Mesenchymal stem cell (in vitro differentiated cells and primary cell): Measurements from ENCODE around the gene SPTLC1.

Experiments
- DNase-seq: peaks from one replicate; pipeline ENCODE4 v3.0.0-alpha.2; 2013
- H2AFZ ChIP-seq: one replicate; pipeline ENCODE4 v1.6.1; 2013; ENCODE audit warnings: low read depth, mild to moderate bottlenecking, control low read depth, inconsistent platforms, low read length, moderate library complexity
- H2AK5ac ChIP-seq: 2 replicates; pipeline ENCODE4 v1.6.1; 2013; ENCODE audit warnings: low read length, moderate library complexity, mild to moderate bottlenecking, inconsistent platforms; ENCODE audit not compliant: severe bottlenecking
- H2BK120ac ChIP-seq: one replicate; pipeline ENCODE4 v1.6.1; 2013; ENCODE audit warnings: low read depth, mild to moderate bottlenecking, inconsistent platforms, low read length, moderate library complexity
- H2BK12ac ChIP-seq, 2 experiments: one replicate each; pipeline ENCODE4 v1.6.1; 2013; ENCODE audit warnings: inconsistent platforms in 2 of 2, low read length in 2 of 2, mild to moderate bottlenecking in 2 of 2, moderate library complexity in 2 of 2, control low read depth in 1 of 2
- H2BK15ac ChIP-seq: one replicate; pipeline ENCODE4 v1.6.1; 2013; ENCODE audit warnings: mild to moderate bottlenecking, low read depth, inconsistent platforms; ENCODE audit not compliant: poor library complexity, severe bottlenecking
- H2BK5ac ChIP-seq: 2 replicates; pipeline ENCODE4 v1.6.1; 2013; ENCODE audit warnings: low read depth, mild to moderate bottlenecking, low read length, control low read depth, inconsistent platforms; ENCODE audit not compliant: poor library complexity, severe bottlenecking
- H3K14ac ChIP-seq, 2 experiments: one replicate each; pipeline ENCODE4 v1.6.1; 2013; ENCODE audit warnings: inconsistent platforms in 2 of 2, low read length in 2 of 2, control low read depth in 1 of 2, mild to moderate bottlenecking in 1 of 2, moderate library complexity in 1 of 2
- H3K18ac ChIP-seq, 2 experiments: one replicate each; pipeline ENCODE4 v1.6.1; 2013; ENCODE audit warnings: inconsistent platforms in 2 of 2, low read length in 2 of 2, control low read depth in 1 of 2, low read depth in 1 of 2, mild to moderate bottlenecking in 1 of 2
- H3K23ac ChIP-seq, 2 experiments: one replicate each; pipeline ENCODE4 v1.6.1; 2013; ENCODE audit warnings: inconsistent platforms in 2 of 2, low read length in 2 of 2, mild to moderate bottlenecking in 2 of 2, moderate library complexity in 2 of 2, control low read depth in 1 of 2
- H3K27ac ChIP-seq: 2 replicates; pipeline ENCODE4 v1.5.1; 2013; ENCODE audit warnings: mild to moderate bottlenecking, moderate library complexity, low read length, control low read depth, inconsistent platforms; ENCODE audit not compliant: poor library complexity, severe bottlenecking
- H3K27me3 ChIP-seq, 2 experiments: 2 replicates each; pipeline versions ENCODE4 v1.6.1 to v1.7.0; 2013; ENCODE audit warnings: low read length in 2 of 2, mild to moderate bottlenecking in 2 of 2, moderate library complexity in 2 of 2, control low read depth in 1 of 2, inconsistent platforms in 1 of 2; ENCODE audit not compliant: control insufficient read depth in 1 of 2, insufficient read depth in 1 of 2
- H3K36me3 ChIP-seq, 2 experiments: 2 replicates each; pipeline versions ENCODE4 v1.6.1 to v1.7.0; 2013; ENCODE audit warnings: low read length in 2 of 2, control low read depth in 1 of 2, inconsistent platforms in 1 of 2, low read depth in 1 of 2, mild to moderate bottlenecking in 1 of 2; ENCODE audit not compliant: insufficient read depth in 2 of 2, control insufficient read depth in 1 of 2
- H3K4ac ChIP-seq, 2 experiments: one replicate each; pipeline ENCODE4 v1.6.1; 2013; ENCODE audit warnings: inconsistent platforms in 2 of 2, low read length in 2 of 2, mild to moderate bottlenecking in 2 of 2, moderate library complexity in 2 of 2, control low read depth in 1 of 2, low read depth in 1 of 2
- H3K4me1 ChIP-seq: 2 replicates; pipeline ENCODE4 v1.6.1; 2013; ENCODE audit warnings: low read depth, low read length, control low read depth; ENCODE audit not compliant: control insufficient read depth, insufficient read depth
- H3K4me2 ChIP-seq: 2 replicates; pipeline ENCODE4 v1.6.1; 2013; ENCODE audit warnings: low read length, mild to moderate bottlenecking, inconsistent platforms; ENCODE audit not compliant: poor library complexity, severe bottlenecking
- H3K4me3 ChIP-seq, 2 experiments: 2 replicates each; pipeline versions ENCODE4 v1.5.1 to v1.7.0; 2013; ENCODE audit warnings: low read length in 2 of 2, mild to moderate bottlenecking in 2 of 2, control low read depth in 1 of 2, low read depth in 1 of 2; ENCODE audit not compliant: insufficient read depth in 1 of 2
- H3K79me1 ChIP-seq: replicated peaks from 2 replicates; pipeline ENCODE4 v1.6.1; 2013; ENCODE audit warnings: mild to moderate bottlenecking, control low read depth, low read length, inconsistent platforms; ENCODE audit not compliant: poor library complexity, severe bottlenecking
- H3K9ac ChIP-seq: 2 replicates; pipeline ENCODE4 v1.7.0; 2013; ENCODE audit warnings: mild to moderate bottlenecking, low read length, moderate library complexity
- H3K9me3 ChIP-seq: 2 replicates; pipeline ENCODE4 v1.7.0; 2013; ENCODE audit warnings: mild to moderate bottlenecking, low read length; ENCODE audit not compliant: control insufficient read depth
- H4K8ac ChIP-seq: one replicate; pipeline ENCODE4 v1.6.1; 2013; ENCODE audit warnings: inconsistent platforms, mild to moderate bottlenecking, low read length, moderate library complexity
- H4K91ac ChIP-seq: one replicate; pipeline ENCODE4 v1.6.1; 2013; ENCODE audit warnings: mild to moderate bottlenecking, low read length, inconsistent platforms
- WGBS: methylation state at CpG from one replicate; pipeline ENCODE4 v1.1.7; 2013; ENCODE audit warnings: mixed read lengths; 5-methylcytosine and 5-hydroxymethylcytosine counted together

SPTLC1 gene

GRCh38 chr9:92046676-92047075 lies 68.5 kb downstream of the SPTLC1 start:
- H3K9ac ChIP-seq = no peak overlapping the region
- 96% methylated on average over 3 of the region's 3 CpGs for WGBS
- no peaks in the 10 kb centered on the region for H3K27me3 ChIP-seq
- peaks cover 2% of the 10 kb centered on the region for H3K4me1 ChIP-seq
- no peak overlapping the region for H3K23ac ChIP-seq
- H3K4me2 ChIP-seq = no peak overlapping the region
- no peak overlapping the region for H4K8ac ChIP-seq
- DNase-seq = no peak
- no peak overlapping the region for H3K18ac ChIP-seq
- no peak overlapping the region for H3K4ac ChIP-seq
- no peak overlapping the region for H3K27ac ChIP-seq
- H3K4me3 ChIP-seq = no peak overlapping the region
- peaks cover 30 to 99% of the 10 kb centered on the region in 2 experiments for H3K36me3 ChIP-seq
- H2AK5ac ChIP-seq = no peak overlapping the region
- H4K91ac ChIP-seq = no peak overlapping the region
- H2AFZ ChIP-seq = no peak overlapping the region
- H2BK5ac ChIP-seq = no peak overlapping the region
- H2BK120ac ChIP-seq = no peak overlapping the region
- no peak overlapping the region for H3K14ac ChIP-seq
- H3K79me1 ChIP-seq = peaks cover 30% of the 10 kb centered on the region
- no peak overlapping the region for H2BK12ac ChIP-seq
- no peak overlapping the region for H2BK15ac ChIP-seq
- H3K9me3 ChIP-seq = peaks cover 32% of the 10 kb centered on the region

- H3K27me3 ChIP-seq = no peaks in the 10 kb centered on the region
- H3K9ac ChIP-seq = no peak overlapping the region
- H3K4me2 ChIP-seq = no peak overlapping the region
- no peak overlapping the region for H3K23ac ChIP-seq
- peaks cover 24% of the 10 kb centered on the region for H3K79me1 ChIP-seq
- H4K8ac ChIP-seq = no peak overlapping the region
- no peak overlapping the region for H2BK12ac ChIP-seq
- peaks cover 43% of the 10 kb centered on the region for H3K9me3 ChIP-seq
- 100% methylated on average over 1 of the region's 2 CpGs for WGBS
- no peak overlapping the region for H3K4ac ChIP-seq
- no peak overlapping the region for H2BK5ac ChIP-seq
- no peak overlapping the region for H3K14ac ChIP-seq
- H3K4me1 ChIP-seq = peaks cover 2% of the 10 kb centered on the region
- H2AK5ac ChIP-seq = no peak overlapping the region
- no peak overlapping the region for H2BK120ac ChIP-seq
- no peak overlapping the region for H3K18ac ChIP-seq
- no peak for DNase-seq
- H3K36me3 ChIP-seq = peaks cover 30 to 92% of the 10 kb centered on the region in 2 experiments
- H3K27ac ChIP-seq = no peak overlapping the region
- H2AFZ ChIP-seq = no peak overlapping the region
- H4K91ac ChIP-seq = no peak overlapping the region
- no peak overlapping the region for H3K4me3 ChIP-seq
- no peak overlapping the region for H2BK15ac ChIP-seq
Measured at GRCh38 chr9:92044936-92045335, 70.3 kb downstream of the SPTLC1 start.

GRCh38 chr9:92043002-92043401 lies 72.2 kb downstream of the SPTLC1 start:
- no peak overlapping the region for H2BK12ac ChIP-seq
- H2AFZ ChIP-seq = no peak overlapping the region
- H3K18ac ChIP-seq = no peak overlapping the region
- H3K4me2 ChIP-seq = no peak overlapping the region
- 95% methylated on average over 3 of the region's 3 CpGs for WGBS
- no peak overlapping the region for H2AK5ac ChIP-seq
- no peak overlapping the region for H3K4ac ChIP-seq
- no peak overlapping the region for H2BK15ac ChIP-seq
- H3K14ac ChIP-seq = no peak overlapping the region
- no peak for DNase-seq
- H3K79me1 ChIP-seq = peaks cover 21% of the 10 kb centered on the region
- no peak overlapping the region for H2BK120ac ChIP-seq
- no peak overlapping the region for H3K9ac ChIP-seq
- H3K9me3 ChIP-seq = peaks cover 43% of the 10 kb centered on the region
- H3K27me3 ChIP-seq = no peaks in the 10 kb centered on the region
- no peak overlapping the region for H3K27ac ChIP-seq
- no peak overlapping the region for H2BK5ac ChIP-seq
- H4K91ac ChIP-seq = no peak overlapping the region
- H3K36me3 ChIP-seq = peaks cover 33 to 85% of the 10 kb centered on the region in 2 experiments
- H3K23ac ChIP-seq = no peak overlapping the region
- H3K4me3 ChIP-seq = peak overlapping the region in 1 of 2 experiments; percentile 36
- peaks cover 4% of the 10 kb centered on the region for H3K4me1 ChIP-seq
- no peak overlapping the region for H4K8ac ChIP-seq

GRCh38 chr9:92042260-92042659 lies 73.0 kb downstream of the SPTLC1 start:
- no CpG with 5 or more reads among the region's 1 CpG for WGBS
- Histone ChIP-seq H3K36me3 (peaks cover 40 to 86% of the 10 kb centered on the region in 2 experiments), H2BK15ac (no peak overlapping the region), H3K4me1 (peaks cover 4% of the 10 kb centered on the region), H3K27ac (no peak overlapping the region), H3K23ac (no peak overlapping the region), H3K18ac (no peak overlapping the region), H3K4me2 (no peak overlapping the region), H3K79me1 (peaks cover 21% of the 10 kb centered on the region), H2BK12ac (no peak overlapping the region), H3K14ac (no peak overlapping the region), H2BK5ac (no peak overlapping the region), H3K9me3 (peaks cover 43% of the 10 kb centered on the region), H3K4ac (no peak overlapping the region), H3K9ac (no peak overlapping the region), H4K8ac (no peak overlapping the region), H3K4me3 (peak overlapping the region in 1 of 2 experiments; percentile 36), H4K91ac (no peak overlapping the region), H2BK120ac (no peak overlapping the region), H3K27me3 (no peaks in the 10 kb centered on the region), H2AK5ac (no peak overlapping the region), H2AFZ (no peak overlapping the region)
- DNase-seq = no peak
